ENCODE measurements around the gene ACTR1B.
"Not testable (repeated sequence)": the region's sequence is repeated elsewhere in the genome, so short reads cannot be mapped to it uniquely, and the experiment has no call there.

The ACTR1B gene

GRCh38 chr2:97615746-97616145 lies 48.1 kb downstream of the ACTR1B start:
- not testable (repeated sequence) for DNase-seq (ENCODE audit: low read depth)

- not testable (repeated sequence) for DNase-seq (ENCODE audit: low read depth)
Measured at GRCh38 chr2:97611895-97612294, 51.9 kb downstream of the ACTR1B start.

- not testable (repeated sequence) for DNase-seq (ENCODE audit: low read depth)
Measured at GRCh38 chr2:97608745-97609144, 55.1 kb downstream of the ACTR1B start.

Measured in non-pigmented ciliary epithelial cell (primary cell).